Measurements from ENCODE around the gene ZBED6.

Gene ZBED6

DNA sequence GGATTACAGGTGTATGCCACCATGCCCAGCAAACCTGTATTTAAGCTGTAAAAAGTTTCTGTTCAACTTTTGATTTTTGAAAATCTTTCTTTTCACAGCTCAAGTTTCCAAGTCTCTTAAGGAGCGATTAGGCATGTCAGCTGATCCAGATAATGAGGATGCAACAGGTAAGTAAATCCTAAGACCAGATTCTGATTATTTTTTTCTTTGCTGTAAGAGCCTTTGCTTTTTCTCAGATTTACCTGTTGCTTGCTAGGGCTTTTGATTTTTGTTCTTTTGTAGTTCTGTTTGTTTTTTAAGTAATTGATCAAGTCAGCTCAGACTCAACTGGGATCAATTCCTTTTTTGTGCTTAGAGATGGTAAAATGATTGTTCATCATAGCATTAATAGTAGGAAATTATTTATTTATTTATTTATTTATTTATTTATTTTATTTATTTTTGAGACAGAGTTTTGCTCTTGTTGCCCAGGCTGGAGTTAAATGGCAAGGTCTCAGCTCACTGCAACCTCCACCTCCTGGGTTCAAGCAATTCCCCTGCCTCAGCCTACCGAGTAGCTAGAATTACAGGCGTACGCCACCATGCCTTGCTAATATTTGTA, 44.9 kb downstream of the ZBED6 start:
- DNase-seq (ENCODE audit: low spot score), result no peak

DNA sequence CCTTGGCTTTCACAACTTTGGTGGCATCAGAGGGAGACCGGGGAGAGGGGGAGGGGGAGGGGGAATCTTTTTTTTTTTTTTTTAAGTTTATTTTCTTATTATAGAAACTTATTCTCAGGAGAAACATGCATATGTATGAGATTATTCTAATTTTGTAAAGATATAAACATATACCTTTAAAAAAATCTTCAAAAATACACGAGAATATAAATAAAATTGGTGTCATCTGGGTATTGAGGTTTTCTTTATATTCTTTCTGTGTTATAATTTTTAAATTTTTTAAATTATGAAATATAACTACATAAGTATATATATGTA, 47.1 kb downstream of the ZBED6 start:
- DNase-seq (ENCODE audit: low spot score), result no peak

DNA sequence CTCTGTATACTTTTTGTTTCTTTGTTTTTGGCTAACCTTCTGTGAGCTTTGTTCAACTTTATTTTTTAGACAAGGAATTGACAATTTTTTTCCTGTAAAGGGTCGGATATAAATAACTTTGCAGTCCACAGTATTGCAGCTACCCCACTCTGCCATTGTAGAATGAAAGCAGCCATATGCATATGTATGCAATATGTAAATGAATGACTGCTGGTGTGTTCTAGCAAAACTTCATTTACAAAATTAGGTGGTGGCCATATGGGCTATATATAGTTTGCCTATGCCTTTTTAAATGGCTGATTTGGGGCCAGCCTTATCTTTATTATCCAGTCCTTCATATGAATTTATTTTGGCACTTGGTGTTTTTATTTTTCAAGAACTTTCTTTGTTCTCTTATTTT, 48.0 kb downstream of the ZBED6 start:
- DNase-seq (ENCODE audit: low spot score), result no peak
